ENCODE measurements around the gene SLCO2A1.

Gene SLCO2A1

DNA sequence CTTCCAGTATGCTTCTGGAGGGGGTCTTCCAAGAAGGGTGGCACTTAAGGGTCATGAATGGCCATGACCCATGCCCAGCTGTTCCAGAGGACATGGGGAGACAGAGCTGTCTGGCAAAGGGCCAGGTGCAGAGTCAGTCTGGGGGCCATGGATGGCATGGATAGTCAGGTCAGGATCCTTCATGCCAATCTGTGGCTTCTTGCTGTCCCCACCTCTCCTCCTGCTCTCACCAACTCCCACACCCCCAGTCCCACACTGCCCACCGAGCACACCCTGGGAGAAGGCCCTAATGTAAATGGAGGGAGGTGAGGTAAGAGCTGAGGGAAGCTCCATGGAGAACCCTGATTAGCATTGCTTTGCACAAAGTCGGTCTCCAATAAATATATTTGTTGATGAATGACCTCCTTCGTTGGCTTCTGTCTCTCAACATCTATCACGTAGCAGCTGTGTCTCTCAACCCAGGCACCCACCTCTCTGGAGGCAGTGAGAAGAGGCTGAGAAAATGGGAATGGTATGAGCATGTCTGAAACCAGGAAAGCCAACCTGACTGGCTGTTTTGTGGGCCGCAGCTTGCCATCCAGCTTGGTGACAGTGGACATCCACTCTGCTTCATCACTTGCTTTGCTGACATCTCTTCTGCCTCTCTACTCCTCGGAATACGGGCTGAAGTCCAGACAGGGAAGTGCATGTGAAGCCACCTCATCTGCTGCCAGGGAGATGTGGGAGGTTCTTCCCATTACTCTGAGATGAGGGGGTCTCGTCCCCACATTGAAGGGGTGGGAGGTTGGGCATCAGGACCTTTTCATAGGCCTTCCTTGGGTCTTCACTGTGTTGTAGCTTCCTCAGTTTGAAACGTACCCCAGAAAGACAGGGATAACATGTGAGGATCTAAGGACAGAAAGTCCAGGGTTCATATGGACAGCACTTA lies 96.4 kb downstream of the SLCO2A1 start:
- TF ChIP-seq, protein P1, sequence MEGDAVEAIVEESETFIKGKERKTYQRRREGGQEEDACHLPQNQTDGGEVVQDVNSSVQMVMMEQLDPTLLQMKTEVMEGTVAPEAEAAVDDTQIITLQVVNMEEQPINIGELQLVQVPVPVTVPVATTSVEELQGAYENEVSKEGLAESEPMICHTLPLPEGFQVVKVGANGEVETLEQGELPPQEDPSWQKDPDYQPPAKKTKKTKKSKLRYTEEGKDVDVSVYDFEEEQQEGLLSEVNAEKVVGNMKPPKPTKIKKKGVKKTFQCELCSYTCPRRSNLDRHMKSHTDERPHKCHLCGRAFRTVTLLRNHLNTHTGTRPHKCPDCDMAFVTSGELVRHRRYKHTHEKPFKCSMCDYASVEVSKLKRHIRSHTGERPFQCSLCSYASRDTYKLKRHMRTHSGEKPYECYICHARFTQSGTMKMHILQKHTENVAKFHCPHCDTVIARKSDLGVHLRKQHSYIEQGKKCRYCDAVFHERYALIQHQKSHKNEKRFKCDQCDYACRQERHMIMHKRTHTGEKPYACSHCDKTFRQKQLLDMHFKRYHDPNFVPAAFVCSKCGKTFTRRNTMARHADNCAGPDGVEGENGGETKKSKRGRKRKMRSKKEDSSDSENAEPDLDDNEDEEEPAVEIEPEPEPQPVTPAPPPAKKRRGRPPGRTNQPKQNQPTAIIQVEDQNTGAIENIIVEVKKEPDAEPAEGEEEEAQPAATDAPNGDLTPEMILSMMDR (IDR thresholded peaks at IDR 0.05; ENCODE audit: insufficient read depth, low read depth, low read length, missing control alignments) = no peak
- no peak for DNase-seq (ENCODE audit: low read depth)
- H3K4me3 ChIP-seq (ENCODE audit: low read depth, low read length) = no peak overlapping the region

DNA sequence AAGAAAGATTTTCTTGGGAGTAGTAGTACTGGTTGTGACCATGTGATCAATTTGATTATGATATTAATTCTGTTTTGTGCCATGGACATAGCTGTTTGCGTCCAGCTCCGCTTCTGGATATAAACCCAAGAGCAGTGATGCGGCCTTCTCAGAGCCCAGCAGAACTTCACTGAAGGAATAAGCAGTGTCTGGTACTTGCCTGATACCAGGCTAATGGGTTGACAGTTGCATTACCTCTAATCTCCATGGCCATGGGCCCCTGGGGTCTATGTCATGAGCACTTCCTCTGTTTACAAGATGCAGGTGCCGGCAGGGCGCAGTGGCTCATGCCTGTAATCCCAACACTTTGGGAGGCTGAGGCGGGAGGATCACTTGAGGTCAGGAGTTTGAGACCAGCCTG lies 97.7 kb downstream of the SLCO2A1 start:
- H3K4me3 ChIP-seq (ENCODE audit: low read depth, low read length) = no peak overlapping the region
- no peak for DNase-seq (ENCODE audit: low read depth)
- TF ChIP-seq, protein P1 (IDR thresholded peaks at IDR 0.05; ENCODE audit: insufficient read depth, low read depth, low read length, missing control alignments) = no peak

DNA sequence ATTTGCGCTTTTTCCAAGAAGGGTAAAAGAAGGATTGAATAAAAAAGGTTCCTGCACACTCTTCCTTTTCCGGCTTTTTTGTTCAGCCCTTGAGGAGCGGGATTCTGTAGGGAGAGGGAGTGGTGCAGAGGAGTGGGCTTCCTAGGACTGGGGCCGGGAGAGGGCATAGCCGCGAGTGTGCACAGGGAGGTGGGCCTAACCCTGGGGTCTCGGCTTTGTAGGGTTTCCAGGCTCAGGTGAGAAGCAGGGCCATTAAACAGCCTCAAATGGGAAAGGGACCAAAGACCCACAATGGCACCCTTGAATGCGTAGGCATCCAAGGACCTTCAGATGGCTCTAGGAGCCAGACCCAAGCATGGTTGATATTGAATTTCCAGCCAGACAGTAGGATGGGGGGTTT lies 98.6 kb downstream of the SLCO2A1 start:
- H3K4me3 ChIP-seq (ENCODE audit: low read depth, low read length) = no peak overlapping the region
- DNase-seq (ENCODE audit: low read depth) = no peak
- TF ChIP-seq, protein P1 (IDR thresholded peaks at IDR 0.05; ENCODE audit: insufficient read depth, low read depth, low read length, missing control alignments) = no peak

DNA sequence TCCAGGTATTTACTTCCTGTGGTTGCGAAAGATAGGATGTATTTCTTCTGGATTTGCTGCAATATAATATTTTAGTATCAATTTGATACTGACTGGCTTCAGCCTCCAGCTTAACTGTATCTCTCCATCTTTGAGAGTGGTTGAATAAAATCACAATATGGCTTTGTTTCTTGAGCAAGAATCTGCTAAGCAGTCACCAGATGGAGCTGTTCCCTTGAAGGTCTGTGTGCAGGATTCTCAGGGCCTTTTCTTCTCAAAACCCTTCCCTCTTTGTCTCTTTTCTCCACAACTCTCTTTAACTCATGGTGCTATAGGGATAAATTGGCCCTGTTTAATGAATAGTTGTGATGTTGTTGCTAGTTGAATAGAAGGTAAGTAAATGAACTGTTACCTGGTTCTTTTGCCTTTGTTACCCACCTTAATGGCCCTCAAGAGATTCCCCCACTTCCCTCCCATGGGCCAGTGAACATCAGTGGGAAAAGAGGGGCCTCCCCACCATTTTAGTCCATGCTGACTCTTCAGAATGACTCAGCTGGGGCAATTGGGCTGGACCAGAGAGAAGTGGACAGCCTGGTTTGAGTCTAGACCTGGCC lies 99.3 kb downstream of the SLCO2A1 start:
- peak; percentile 59 for DNase-seq (ENCODE audit: low read depth)
- H3K4me3 ChIP-seq (ENCODE audit: low read depth, low read length) = no peak overlapping the region
- TF ChIP-seq, protein P1 (IDR thresholded peaks at IDR 0.05; ENCODE audit: insufficient read depth, low read depth, low read length, missing control alignments) = peak; percentile 54

DNA sequence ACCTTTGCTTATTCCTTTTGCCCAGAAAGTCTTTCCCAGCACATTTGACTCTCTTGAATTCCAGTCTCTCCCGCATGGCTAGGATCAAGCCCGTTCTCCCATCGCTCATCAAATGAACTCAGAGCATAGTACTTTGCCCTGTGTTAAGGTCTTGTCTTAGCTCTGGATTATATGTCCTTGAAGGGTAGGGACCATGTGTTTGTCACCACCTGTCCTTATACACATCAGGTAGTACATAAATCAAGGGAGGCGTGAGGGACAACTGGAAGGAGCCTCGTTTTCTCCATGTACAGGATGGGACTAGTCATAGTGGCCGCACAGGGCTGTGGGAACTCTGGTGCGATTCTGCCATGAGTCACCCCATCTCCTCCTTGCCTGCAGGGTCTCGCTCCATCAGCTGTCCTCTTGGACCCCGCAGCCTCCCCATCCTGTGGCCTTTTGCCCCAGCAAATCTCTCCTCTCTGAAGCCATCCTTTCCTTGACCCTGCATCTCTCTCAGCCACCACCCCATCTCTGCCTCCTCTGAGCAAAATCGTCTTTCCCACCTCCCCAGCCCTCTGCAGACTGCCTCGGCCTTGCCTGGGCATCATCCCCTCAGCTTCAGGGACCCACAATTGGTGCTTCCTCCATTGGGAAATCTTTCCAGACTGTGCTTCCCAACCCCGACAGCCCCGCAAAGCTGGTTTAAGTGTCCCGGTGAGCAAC lies 100.7 kb downstream of the SLCO2A1 start:
- TF ChIP-seq, protein P1 (IDR thresholded peaks at IDR 0.05; ENCODE audit: insufficient read depth, low read depth, low read length, missing control alignments) = no peak
- no peak overlapping the region for H3K4me3 ChIP-seq (ENCODE audit: low read depth, low read length)
- no peak for DNase-seq (ENCODE audit: low read depth)

DNA sequence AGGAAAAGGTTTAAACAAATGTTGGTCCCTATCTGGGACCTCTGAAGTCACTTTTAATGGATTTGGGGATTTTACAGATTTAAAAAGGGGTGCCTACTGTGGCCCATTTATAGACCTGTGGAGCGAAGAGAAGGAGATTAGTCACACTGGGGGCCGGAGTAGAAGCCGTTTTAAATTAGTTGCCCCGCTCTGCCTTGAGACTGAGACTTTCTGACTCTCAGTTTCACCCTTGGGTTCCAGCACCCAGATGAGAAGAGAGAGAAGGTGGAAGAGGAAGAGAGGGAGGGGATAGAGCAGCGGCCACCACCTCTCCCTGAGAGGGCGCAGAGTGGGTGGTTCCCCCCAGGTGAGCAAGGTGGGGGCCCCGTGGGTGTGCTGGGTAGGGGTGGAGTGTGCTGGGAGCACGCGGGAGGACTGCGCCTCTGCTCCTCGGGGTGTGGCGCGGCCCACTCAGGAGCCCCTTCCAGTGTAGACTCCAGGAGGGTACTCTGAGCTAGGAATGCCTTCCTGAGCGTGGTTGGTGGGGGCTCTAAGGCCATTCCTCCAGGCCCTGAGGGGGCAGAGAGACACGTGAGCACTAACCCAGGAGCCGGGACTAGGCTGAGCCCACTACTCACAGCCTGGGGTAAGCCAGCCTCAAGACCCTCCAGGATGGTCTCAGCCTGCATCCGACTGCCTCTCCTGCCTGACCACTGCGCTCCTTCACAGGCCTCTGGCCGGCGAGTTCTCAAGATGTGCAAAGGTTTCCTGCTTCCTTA lies 101.4 kb downstream of the SLCO2A1 start:
- no peak overlapping the region; the same call in 1 of the 2 replicates for H3K4me3 ChIP-seq (ENCODE audit: low read depth, low read length)
- TF ChIP-seq, protein P1 (IDR thresholded peaks at IDR 0.05; ENCODE audit: insufficient read depth, low read depth, low read length, missing control alignments) = no peak
- DNase-seq (ENCODE audit: low read depth) = no peak
